ENCODE measurements around the gene ABLIM1.

ABLIM1 gene

GRCh38 chr10:114437473-114438292 is 220.4 kb downstream of the ABLIM1 start:
- no peak for DNase-seq

- DNase-seq = no peak
Measured at GRCh38 chr10:114436941-114437340, 221.1 kb downstream of the ABLIM1 start.

DNA sequence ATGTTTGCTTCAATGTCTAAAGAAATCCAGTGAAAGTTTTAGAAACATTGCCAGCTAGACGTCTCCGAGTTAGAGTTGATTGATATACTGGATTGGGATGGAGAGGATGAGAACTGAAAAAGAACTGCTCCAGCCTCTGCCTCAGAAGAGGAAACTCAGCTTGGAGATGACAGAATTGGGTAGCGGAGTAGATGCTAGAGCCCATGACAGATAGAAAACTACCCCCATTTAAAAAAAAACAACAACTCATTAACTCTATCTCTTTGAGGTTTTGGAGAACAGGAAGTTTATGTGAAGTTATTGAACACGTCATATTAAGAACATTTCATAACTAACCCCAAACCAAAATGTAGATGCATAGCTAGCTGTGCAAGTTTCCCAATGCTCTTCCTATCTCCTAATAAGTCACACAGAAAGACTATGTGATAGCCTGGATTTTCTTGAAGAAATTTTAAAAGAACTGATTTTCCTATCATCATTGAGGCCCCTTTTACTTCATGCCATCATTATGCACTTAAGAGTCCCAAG is 225.4 kb downstream of the ABLIM1 start:
- DNase-seq = no peak

DNA sequence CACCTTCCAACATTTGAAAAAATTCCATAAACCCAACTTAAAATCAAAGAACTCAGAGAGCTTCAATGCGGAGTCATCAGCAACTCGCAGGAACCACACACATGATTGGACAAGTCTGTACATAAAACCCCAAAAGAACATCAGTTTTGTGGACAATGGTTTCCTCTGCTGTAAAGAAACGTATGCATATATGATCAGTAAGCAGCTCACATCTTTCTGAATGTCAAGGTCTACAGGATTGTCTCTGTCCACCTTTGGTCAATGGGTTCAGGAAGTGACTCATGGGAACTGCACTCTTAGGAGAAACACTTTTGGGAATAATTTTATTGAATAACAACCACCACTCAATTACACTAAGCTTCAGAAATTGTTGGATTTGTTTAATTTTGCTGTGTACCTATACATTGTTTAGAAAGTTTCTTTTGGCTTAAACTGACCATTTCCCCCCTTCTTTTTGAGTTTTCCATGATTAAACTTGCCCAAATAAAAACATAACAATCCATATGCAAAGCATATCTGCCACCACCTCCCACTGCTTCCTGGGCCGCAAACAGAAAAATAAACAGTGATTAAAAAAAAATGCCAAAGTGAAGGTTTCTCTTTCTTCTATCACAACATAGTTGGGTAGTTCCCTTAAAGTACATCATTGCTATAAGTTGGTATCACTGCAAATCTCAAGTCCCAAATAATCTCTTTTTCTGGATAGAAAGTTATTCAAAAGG is 226.5 kb downstream of the ABLIM1 start:
- no peak for DNase-seq

DNA sequence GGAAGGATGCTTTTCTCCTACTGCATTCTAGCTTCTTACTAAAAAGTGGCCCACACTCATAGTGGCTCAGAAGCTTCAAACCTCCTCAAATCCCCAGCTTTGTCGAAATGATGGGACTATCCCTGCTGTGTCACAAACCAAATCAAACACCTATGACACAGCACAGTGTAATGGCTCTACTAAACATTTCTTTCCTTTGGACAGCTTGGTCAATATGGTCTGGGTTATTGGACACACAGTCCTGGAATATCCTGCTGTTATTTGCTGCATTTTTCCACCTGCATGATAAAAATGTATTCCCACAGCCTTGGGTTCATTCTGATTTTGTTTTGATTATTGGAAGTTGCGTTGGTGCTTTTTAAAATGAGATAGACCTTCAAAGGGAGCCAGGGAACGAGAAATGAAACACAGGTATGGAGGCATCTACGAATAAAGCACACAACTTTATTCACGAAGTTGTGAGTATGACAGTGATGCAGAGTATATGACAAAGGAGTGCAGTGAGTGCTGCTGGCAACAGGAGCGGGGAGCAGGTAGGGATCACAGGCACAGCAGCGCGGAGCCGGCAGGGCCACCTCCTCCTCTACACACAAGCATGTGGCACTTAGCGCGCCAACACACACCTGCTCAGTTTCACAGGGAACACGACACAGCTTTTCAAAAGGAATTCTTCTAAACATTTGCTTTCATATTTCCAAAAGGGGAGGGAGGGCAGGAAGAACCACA is 227.2 kb downstream of the ABLIM1 start:
- no peak for DNase-seq

DNA sequence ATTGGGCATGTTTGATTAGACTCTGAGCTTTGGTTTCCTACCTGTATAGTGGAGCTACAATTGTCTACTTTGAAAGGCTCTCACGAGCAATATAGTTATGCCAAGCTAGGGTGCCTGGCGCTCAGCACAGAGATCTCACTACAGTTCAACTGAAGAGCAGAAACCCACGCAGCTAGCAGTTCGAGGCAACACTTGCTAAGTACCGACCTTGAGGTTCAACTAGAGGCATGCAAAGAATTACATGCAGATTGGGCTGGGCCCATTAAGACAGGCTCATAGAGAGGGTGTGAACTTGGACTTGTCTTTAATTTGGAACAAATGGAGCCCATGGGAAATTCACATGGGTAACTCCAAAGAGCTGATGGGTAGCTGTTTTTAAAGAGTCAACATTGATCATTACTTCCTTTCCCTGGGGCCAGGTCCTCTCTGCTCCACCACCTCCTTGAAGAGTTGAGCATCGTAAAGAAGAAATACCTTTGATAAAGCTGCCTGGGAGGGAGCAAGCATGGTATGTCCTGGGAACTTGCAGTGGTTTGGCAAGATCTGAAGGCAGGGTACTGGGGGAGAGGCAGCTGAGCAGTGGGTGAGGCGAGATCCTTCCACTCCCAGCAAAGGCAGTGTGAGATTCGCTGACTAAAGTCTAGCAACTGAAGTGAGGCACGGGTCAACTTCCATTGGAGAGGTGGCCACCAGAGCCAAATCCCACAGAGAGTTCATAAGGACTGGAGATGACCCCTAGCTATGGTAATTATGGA is 228.3 kb downstream of the ABLIM1 start:
- DNase-seq = no peak

- DNase-seq = no peak
Measured at GRCh38 chr10:114427124-114427852, 230.8 kb downstream of the ABLIM1 start.

DNA sequence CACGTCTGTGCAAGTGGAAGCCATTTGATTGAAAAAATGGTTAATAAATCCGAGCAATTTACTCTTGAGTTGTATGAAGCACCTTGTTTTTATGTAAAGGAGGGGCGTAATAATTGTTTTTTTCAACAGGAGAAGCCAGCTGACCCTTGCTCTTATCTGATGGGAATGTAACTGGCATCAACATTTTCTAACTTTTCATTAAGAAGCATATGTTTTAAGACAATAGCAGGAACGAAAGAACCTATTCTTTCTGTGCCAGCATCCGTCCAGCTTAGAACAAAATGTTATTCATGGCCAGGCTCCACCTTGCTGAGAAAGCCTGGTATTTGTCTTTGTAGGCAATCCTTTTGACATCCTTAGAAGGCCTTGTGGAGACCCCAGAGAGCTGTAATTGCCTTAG is 231.6 kb downstream of the ABLIM1 start:
- DNase-seq = no peak

GRCh38 chr10:114420811-114421485 is 237.1 kb downstream of the ABLIM1 start:
- DNase-seq = no peak

DNA sequence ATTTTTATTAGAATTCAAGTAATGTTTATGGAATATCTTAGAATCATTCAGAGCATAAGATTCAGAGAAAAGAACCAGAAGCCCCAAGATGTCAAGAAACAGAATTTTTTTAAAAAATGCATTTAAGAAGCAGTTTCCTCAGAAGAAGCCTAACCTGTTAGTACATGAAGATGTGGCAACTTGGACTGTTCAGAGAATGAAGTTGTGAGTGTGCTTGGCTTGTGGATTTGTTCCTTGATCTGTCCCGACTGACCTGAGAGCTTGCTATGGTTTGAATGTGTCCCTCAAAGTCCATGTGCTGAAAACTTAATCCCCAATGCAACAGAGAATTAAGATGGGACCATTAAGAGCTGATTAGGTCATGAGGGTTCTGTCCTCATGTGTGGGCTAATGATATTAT is 240.0 kb downstream of the ABLIM1 start:
- DNase-seq = no peak

DNA sequence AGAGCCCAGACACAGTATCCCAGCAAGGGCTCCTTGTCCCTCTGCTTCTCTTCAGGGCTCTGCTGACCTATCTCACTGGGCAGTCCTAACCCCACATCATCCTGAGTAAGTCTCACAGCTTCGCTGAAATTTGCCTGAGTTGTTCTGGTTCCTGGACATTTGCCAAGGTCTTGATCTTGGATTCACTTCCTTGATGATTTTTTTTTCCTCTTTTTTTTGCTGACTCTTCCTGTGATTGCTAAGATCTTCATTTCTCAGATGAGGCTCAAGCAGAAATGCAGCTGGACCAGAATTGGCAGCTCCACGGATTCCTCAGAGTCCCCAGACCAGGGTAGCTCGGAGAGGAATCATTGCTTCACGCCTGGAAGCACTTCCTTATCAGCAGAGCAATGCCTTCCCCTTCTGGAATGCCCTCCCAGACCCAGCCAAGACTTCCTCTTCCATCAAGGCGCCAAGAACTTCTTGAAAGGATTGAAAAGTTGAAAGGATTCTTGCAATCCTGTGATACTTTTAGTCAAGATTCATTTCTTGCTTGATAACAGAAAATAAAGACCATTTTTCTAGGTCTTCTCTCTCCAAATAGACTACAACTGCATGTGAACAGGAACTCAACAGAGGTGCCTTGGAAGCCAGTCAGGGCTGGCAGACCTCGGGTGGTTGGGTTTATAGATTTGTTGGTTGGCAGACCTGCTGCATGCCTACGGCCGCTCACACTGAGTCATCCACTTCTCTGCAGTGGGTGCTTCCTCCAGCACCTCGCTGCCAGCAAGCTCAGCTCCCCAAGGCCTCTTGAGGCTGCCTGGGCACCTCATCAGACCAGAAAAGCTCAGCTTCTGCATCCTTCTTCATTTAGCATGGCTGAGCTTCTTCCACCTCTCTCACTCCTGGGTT is 244.9 kb downstream of the ABLIM1 start:
- DNase-seq = no peak

DNA sequence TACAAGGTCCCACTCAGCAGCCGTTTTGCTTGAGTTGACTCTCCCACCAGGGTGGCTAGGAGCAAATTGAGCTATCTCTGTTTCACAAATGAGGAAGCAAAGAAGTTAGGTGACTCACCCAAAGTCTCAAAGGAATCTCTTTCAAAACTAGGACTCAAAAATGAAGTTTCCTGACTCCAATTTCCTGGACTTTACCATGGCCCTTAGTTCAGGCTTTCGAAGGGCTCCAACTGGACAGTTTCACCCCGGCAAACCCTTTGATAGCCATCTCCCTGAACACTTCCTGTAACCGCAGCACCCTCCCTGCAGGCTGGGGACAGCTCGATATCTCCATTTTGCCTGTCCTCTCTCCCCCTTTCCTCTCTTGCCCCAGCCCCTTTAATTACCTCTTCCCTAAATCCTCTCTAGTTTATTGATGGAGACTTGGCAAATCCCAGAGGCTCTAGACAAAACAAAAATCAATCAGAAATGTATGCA is 249.1 kb downstream of the ABLIM1 start:
- no peak for DNase-seq

DNA sequence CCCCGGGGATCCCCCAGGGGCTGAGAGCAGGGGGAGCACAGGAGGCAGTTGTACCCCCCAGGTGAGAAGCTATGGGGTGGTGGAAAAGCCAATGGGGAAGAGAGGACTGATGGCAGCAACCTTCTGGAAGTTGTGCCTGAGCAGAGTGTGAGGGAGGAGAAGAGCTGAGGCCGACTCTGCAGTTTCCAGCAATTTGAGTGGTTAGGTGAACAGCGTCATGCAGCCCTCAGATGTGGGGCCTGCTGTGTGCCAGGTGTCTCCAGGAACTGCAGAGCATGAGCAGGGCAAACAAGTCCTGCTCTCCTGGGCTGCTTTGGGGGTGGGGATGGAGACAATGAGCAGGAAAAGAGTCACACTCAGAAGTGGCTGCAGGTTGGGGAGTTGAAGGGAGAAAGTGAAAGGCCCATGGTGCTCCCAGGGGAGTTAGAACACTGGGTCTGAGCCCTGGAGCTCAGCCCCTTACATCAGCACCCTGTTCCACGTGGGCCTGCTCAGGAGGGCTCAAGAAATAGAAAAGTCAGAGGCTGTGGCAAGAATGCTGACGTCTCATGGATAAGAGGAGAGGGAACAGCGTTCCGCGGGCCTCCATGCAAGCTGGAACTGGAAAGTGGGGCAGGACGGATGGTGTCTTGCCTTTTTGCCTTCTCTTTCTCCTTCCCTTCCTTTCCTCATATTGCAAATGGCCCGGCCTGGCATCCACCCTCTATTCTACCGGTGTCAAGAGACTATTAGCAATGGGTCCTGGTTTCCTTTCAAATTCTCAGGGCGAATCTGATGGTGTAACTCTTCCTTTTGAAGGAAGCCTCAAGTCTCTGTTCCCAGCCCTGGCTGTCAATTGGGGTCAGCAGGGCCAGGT is 249.7 kb downstream of the ABLIM1 start:
- DNase-seq = no peak

GRCh38 chr10:114406455-114406854 is 251.6 kb downstream of the ABLIM1 start:
- DNase-seq = no peak

- no peak for DNase-seq
Measured at GRCh38 chr10:114405011-114405350, 253.1 kb downstream of the ABLIM1 start.

DNA sequence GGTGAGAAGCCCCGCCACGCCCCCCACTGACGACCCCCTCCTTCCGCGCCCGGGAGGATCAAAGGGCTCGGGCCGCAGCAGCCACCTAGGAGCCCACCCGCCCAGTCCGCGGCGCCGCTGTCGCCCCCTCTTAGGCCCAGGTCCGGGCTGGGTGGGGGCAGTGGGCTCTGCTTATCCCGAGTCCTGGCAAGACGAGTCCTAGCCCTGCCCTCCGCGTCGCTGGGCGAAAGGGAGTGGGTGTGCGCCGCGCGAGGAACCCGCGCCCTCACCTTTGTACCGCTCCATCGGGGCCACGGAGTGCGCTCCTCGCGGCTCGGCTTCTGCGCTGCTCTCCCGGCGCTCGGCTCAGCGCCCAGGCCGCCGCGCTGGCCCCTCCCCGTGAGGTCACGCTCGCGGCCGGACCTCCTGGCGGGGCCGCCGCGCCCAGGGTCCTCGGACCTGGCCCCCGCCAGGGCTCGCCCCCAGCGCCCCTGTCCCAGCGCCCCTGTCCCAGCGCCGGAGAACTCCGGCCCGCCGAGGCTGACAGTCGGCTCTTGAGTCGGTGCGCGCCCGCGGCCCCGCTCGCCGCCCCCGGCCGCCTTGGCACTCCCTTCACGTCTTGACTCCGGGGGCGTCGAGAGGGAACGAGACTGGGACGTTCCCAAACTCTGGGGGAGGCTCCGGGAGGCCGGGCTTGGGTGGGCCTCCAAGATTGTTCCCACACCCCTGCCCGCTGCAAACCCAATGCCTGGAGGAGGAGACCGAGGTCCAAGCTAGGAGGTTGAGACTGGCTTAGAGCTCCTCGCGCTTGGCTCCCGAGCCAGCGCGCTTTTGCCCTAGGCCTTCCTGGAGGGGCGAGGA is 253.7 kb downstream of the ABLIM1 start, which contains the start of gene AFAP1L2:
TSS of gene AFAP1L2 (minus strand) at position 332 of the 840 bp plus-strand sequence. CDS start at position 285, 47 bp downstream.
- DNase-seq = no peak

DNA sequence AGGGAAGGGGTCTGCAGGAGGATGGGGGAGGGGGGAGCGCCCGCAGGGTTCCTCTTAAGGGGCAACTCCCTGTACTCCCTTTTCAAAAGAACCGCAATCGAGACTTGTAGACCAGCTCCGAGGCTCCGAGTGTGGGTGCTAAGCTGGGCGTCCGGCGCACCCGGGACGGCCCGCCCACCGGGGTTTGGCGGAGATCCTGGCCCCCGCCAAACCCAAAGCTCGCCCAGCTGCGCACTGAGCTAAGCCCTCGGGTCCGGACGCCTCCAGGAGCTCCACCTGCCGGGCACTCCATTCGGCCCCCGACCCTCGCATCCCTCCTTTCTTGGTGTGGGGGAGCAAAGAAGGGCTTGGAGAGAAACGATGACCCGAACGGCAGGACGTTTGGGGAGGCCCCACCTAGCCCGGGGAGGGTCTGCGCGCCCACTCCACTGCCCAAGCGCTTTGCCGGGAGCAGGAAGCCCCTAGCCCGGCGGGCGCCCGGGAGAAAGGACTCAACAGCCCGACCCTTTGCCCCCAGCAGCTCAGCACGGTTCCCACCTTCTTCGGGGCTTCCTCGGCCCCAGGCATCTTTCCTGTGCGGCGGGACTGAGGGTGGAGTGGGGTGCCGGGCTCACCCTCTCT is 254.4 kb downstream of the ABLIM1 start:
- DNase-seq = no peak
